K562 (cell line): ENCODE measurements around the gene DNAI1. TPM values are rescaled to one million over a fixed set of nuclear protein-coding genes. Genes with fewer than 3 reads are reported as not detected.

Experiments used
- ATAC-seq: fragments of 200-7000 bp; cut with Tn5 transposase; 3 replicates; pipeline ENCODE4 v1.9.1; 2020; ENCODE audit warnings: moderate library complexity
- BruUV-seq: library from RNA; stranded (reverse); fragments of 400-500 nt; replicated peaks from 2 replicates; lab custom pipeline; 2021; lab: Mats Ljungman, UMichigan
- CTCF ChIA-PET: fragments of 300-600 bp; formaldehyde crosslinking; extraction: SDS; loops from one replicate; lab custom pipeline; 2021; ENCODE audit warnings: low intra/inter-chr PET ratio; lab: Yijun Ruan, JAX
- POLR2A ChIA-PET: fragments of 300-600, 350-650 bp; sonication (Branson Sonifier 250); formaldehyde crosslinking; extraction: SDS; loops from one replicate; lab custom pipeline; 2021; ENCODE audit warnings: antibody characterized with exemption, inconsistent platforms; lab: Yijun Ruan, JAX
- DNase-seq, 4 experiments: peaks; one replicate each; pipeline versions ENCODE4 v3.0.0 to v3.0.0-alpha.2; 2011 to 2018; ENCODE audit warnings: low spot score in 3 of 4, mixed read lengths in 3 of 4; ENCODE audit errors: extremely low read depth in 1 of 4
- FAIRE-seq: peaks from 2 replicates; lab custom pipeline; 2011; peaks lifted over from hg19 to GRCh38; lab: Jason Lieb, UNC
- H2AFZ ChIP-seq: 2 replicates; pipeline ENCODE4 v1.6.0; 2011; ENCODE audit warnings: low read depth, low read length, control low read depth, inconsistent platforms
- H3K27ac ChIP-seq: fragments of 200-600 bp; 3 replicates; pipeline ENCODE4 v1.8.0; 2011; ENCODE audit warnings: low read depth, mild to moderate bottlenecking, control low read depth, inconsistent platforms, low read length, moderate library complexity, mixed read lengths; ENCODE audit errors: extremely low read depth
- H3K27me3 ChIP-seq, 2 experiments: fragments of 300-600 bp in 1 of 2; 2 replicates in 1 of 2; 3 replicates in 1 of 2; pipeline versions ENCODE4 v1.6.0 to v1.8.0; 2011; ENCODE audit warnings: inconsistent platforms in 2 of 2, low read length in 2 of 2, mild to moderate bottlenecking in 1 of 2, mixed read lengths in 1 of 2, moderate library complexity in 1 of 2; ENCODE audit not compliant: control insufficient read depth in 2 of 2, insufficient read depth in 2 of 2
- H3K36me3 ChIP-seq: fragments of 300-600 bp; 3 replicates; pipeline ENCODE4 v1.8.0; 2011; ENCODE audit warnings: mild to moderate bottlenecking, low read length, inconsistent platforms; ENCODE audit not compliant: control insufficient read depth, insufficient read depth
- H3K4me1 ChIP-seq, 2 experiments: fragments of 200-600 bp in 1 of 2; replicated peaks in 1 of 2; 2 replicates in 1 of 2; 3 replicates in 1 of 2; pipeline versions ENCODE4 v1.5.1 to v1.8.0; 2011; ENCODE audit warnings: inconsistent platforms in 2 of 2, low read length in 2 of 2, mild to moderate bottlenecking in 1 of 2, mixed read lengths in 1 of 2, moderate library complexity in 1 of 2; ENCODE audit not compliant: control insufficient read depth in 2 of 2, insufficient read depth in 2 of 2
- H3K4me2 ChIP-seq: 2 replicates; pipeline ENCODE4 v1.6.1; 2011; ENCODE audit warnings: low read length, control low read depth, inconsistent platforms, mixed read lengths; ENCODE audit not compliant: insufficient read depth
- H3K4me3 ChIP-seq: fragments of 200-600 bp; sonication (generic), shearing (Covaris generic); 2 replicates; pipeline ENCODE4 v1.5.1; 2016; ENCODE audit warnings: control low read depth, inconsistent platforms
- H3K79me2 ChIP-seq: fragments of 200-600 bp; 3 replicates; pipeline ENCODE4 v1.8.0; 2011; ENCODE audit warnings: low read length, inconsistent platforms; ENCODE audit not compliant: control insufficient read depth, insufficient read depth
- H3K9ac ChIP-seq, 2 experiments: 2 replicates each; pipeline versions ENCODE4 v1.6.0 to v1.6.1; 2011; ENCODE audit warnings: low read depth in 2 of 2, low read length in 2 of 2, control low read depth in 1 of 2, inconsistent platforms in 1 of 2, mild to moderate bottlenecking in 1 of 2, mixed read lengths in 1 of 2; ENCODE audit not compliant: insufficient read depth in 1 of 2
- H3K9me1 ChIP-seq: one replicate; pipeline ENCODE4 v1.6.0; 2011; ENCODE audit warnings: inconsistent platforms, mild to moderate bottlenecking, low read length, moderate library complexity; ENCODE audit not compliant: control insufficient read depth, insufficient read depth
- H3K9me3 ChIP-seq: replicated peaks from 2 replicates; pipeline ENCODE4 v1.5.1; 2011; ENCODE audit warnings: low read depth, low read length, inconsistent platforms; ENCODE audit not compliant: control insufficient read depth, insufficient read depth
- H4K20me1 ChIP-seq: replicated peaks from 2 replicates; pipeline ENCODE4 v1.6.1; 2011; ENCODE audit warnings: low read length, inconsistent platforms, mixed read lengths; ENCODE audit not compliant: control insufficient read depth, insufficient read depth
- ETV5 ChIP-seq: sonication (generic); formaldehyde crosslinking; IDR thresholded peaks from 2 replicates; pipeline ENCODE4 v1.4.0; 2020; ENCODE audit warnings: low read depth, mild to moderate bottlenecking, missing genetic modification reagents
- JUNB ChIP-seq: fragments of 450-650 bp; formaldehyde crosslinking; conservative IDR thresholded peaks from 2 replicates; pipeline ENCODE4 v1.4.0; 2020; ENCODE audit warnings: mild to moderate bottlenecking
- PURB ChIP-seq: sonication (generic); formaldehyde crosslinking; IDR thresholded peaks from 2 replicates; pipeline ENCODE4 v1.9.0; 2021; ENCODE audit warnings: low read depth, mild to moderate bottlenecking, missing genetic modification reagents
- SMAD1 ChIP-seq: fragments of 150-350 bp; IDR thresholded peaks from 2 replicates; pipeline ENCODE4 v1.6.1; 2014; ENCODE audit warnings: low read length, low read depth; ENCODE audit not compliant: partially characterized antibody
- WGBS: fragments of 100-300 bp; shearing (Covaris generic); methylation state at CpG from one replicate; pipeline ENCODE4 v1.1.6; 2016; ENCODE audit warnings: low coverage, mixed read lengths; ENCODE audit not compliant: insufficient coverage; ENCODE audit errors: missing lambda C conversion rate; 5-methylcytosine and 5-hydroxymethylcytosine counted together
- in situ Hi-C: fragments of 300-500 bp; cut with MboI; formaldehyde crosslinking; loops from 4 replicates; pipeline ENCODE4 v1.15.0; 2018; ENCODE audit warnings: inconsistent platforms, mixed read lengths
- intact Hi-C: fragments of 100-400 bp; cut with micrococcal nuclease; formaldehyde crosslinking; loops from 2 replicates; pipeline ENCODE4 v1.14.2; 2022
- polyA plus RNA-seq, 8 experiments: library from polyadenylated mRNA; depleted of rRNA in 4 of 8; stranded (reverse) in 5 of 8; unstranded in 3 of 8; fragments of >200 nt; fragmentation: Nextera tagmentation in 2 of 8; fragmentation: Illumina TruSeq in 1 of 8; extraction: Ambion mirVana in 2 of 8; extraction: Trizol in 1 of 8; gene quantifications; 2 replicates each; pipeline versions ENCODE4 v1.2.1 to v1.2.3, GENCODE V29; 2011 to 2014; ENCODE audit warnings: inconsistent platforms in 1 of 8, missing spikeins in 1 of 8
- total RNA-seq, 7 experiments: library from RNA; depleted of rRNA in 6 of 7; stranded (reverse); fragments of >200 nt in 6 of 7; fragmentation: Illumina TruSeq in 2 of 7; extraction: Trizol in 2 of 7; gene quantifications; 2 replicates each; pipeline versions ENCODE4 v1.2.1 to v1.2.3, GENCODE V29; 2011 to 2021; ENCODE audit warnings: low replicate concordance in 1 of 7
- TF ChIP-seq, protein P1 (sequence below): fragments of 450-650 bp; formaldehyde crosslinking; IDR thresholded peaks from 2 replicates; pipeline ENCODE4 v1.4.0; 2020; ENCODE audit warnings: mild to moderate bottlenecking

The DNAI1 gene
- total and polyA plus RNA-seq, 9 of the 15 experiments (the other 6 are each of a cell fraction or from before 2014, with no cell fraction given): 0.01 to 0.17 (median 0.04) TPM; not detected in 6

DNA sequence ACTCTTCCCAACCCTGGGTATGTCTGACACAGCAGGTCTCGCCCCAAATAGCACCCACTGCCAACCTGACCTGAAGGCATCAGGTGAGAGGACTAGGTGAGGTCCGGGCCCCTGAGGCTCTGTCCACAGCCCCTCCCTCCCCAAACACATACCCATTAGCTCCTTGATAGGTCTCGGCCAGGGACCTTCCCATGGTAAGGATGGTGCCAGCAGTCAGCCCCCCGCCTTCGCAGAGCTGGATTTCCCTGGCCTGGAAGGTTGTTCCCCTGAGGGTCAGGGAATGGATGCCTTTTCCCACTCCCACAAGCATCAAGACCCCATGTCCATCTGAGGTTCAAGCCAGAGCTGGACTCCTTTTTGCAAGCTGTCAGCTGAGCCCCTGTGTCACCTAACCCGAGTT, 61.5 kb downstream of the DNAI1 start:
- Histone ChIP-seq H3K27ac (no peak overlapping the region), H3K9me1 (no peaks in the 10 kb centered on the region), H3K27me3 (peaks cover 0 to 15% of the 10 kb centered on the region in 2 experiments; a peak in 3 of 5 replicates), H3K9me3 (no peaks in the 10 kb centered on the region), H3K4me3 (no peak overlapping the region), H2AFZ (no peak overlapping the region), H4K20me1 (no peaks in the 10 kb centered on the region), H3K36me3 (no peaks in the 10 kb centered on the region), H3K79me2 (no peaks in the 10 kb centered on the region), H3K9ac (no peak overlapping the region), H3K4me1 (peaks cover 6 to 12% of the 10 kb centered on the region in 2 experiments; a peak in 4 of 5 replicates), H3K4me2 (no peak overlapping the region)
- no peak for TF ChIP-seq PURB (CRISPR knock-in tag)
- TF ChIP-seq ETV5 (CRISPR knock-in tag): no peak
- no peak for TF ChIP-seq JUNB (CRISPR knock-in tag)
- TF ChIP-seq, protein P1, sequence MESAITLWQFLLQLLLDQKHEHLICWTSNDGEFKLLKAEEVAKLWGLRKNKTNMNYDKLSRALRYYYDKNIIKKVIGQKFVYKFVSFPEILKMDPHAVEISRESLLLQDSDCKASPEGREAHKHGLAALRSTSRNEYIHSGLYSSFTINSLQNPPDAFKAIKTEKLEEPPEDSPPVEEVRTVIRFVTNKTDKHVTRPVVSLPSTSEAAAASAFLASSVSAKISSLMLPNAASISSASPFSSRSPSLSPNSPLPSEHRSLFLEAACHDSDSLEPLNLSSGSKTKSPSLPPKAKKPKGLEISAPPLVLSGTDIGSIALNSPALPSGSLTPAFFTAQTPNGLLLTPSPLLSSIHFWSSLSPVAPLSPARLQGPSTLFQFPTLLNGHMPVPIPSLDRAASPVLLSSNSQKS: no peak
- TF ChIP-seq SMAD1: no peak
- ChIA-PET CTCF (no interaction called here), POLR2A (interaction anchor here (0.6 kb wide), 1 partner anchor 87 kb away, joined by 3 read pairs; no protein-coding TSS in a partner anchor)
- no TSS peak for BruUV-seq
- intact Hi-C loops: no loop called here
- 0% methylated on average over 4 of the region's 6 CpGs for WGBS
- ATAC-seq (no peak), FAIRE-seq (no peak), DNase-seq (no peak)
- in situ Hi-C loops: no loop called here
